ENCODE measurements around the gene ECSCR. TPM values are rescaled to one million over a fixed set of nuclear protein-coding genes. Genes with fewer than 3 reads are reported as not detected.
A peak's percentile ranks its signal among the peaks of the same experiment; 100 is the strongest.
"Not testable (repeated sequence)": the region's sequence is repeated elsewhere in the genome, so short reads cannot be mapped to it uniquely, and the experiment has no call there.

Gene ECSCR
- polyA plus RNA-seq, 1 donor, result 21.6 TPM

- H3K9me3 ChIP-seq (ENCODE audit: control insufficient read depth, low read depth, low read length), result no peaks in the 10 kb centered on the region
- no peak overlapping the region for H3K4me3 ChIP-seq (ENCODE audit: low read length)
- H3K4me1 ChIP-seq (ENCODE audit: control insufficient read depth, insufficient read depth, low read length), result no peaks in the 10 kb centered on the region
- WGBS (ENCODE audit: insufficient coverage, low lambda C conversion rate), result 95% methylated on average over 4 of the region's 17 CpGs
- H3K27me3 ChIP-seq (ENCODE audit: control insufficient read depth, insufficient read depth, low read length), result no peaks in the 10 kb centered on the region
- H3K36me3 ChIP-seq (ENCODE audit: control insufficient read depth, insufficient read depth, low read length), result peaks cover 2% of the 10 kb centered on the region
- no peak for DNase-seq
- H3K27ac ChIP-seq (ENCODE audit: low read length), result no peak overlapping the region
These were observed 51.3 kb downstream of the ECSCR start for GRCh38 chr5:139410993-139411828.

- no peak for DNase-seq
- WGBS (ENCODE audit: insufficient coverage, low lambda C conversion rate), result 100% methylated on average over 1 of the region's 6 CpGs
- Histone ChIP-seq H3K36me3 (ENCODE audit: control insufficient read depth, insufficient read depth, low read length) (peaks cover 2% of the 10 kb centered on the region), H3K27ac (ENCODE audit: low read length) (no peak overlapping the region), H3K4me1 (ENCODE audit: control insufficient read depth, insufficient read depth, low read length) (no peaks in the 10 kb centered on the region), H3K9me3 (ENCODE audit: control insufficient read depth, low read depth, low read length) (no peaks in the 10 kb centered on the region), H3K27me3 (ENCODE audit: control insufficient read depth, insufficient read depth, low read length) (no peaks in the 10 kb centered on the region), H3K4me3 (ENCODE audit: low read length) (no peak overlapping the region)
These were observed 52.2 kb downstream of the ECSCR start for GRCh38 chr5:139410121-139410992.

GRCh38 chr5:139409116-139409515 lies 53.4 kb downstream of the ECSCR start:
- no CpG with 5 or more reads among the region's 5 CpGs for WGBS (ENCODE audit: insufficient coverage, low lambda C conversion rate)

GRCh38 chr5:139408191-139408590 lies 54.4 kb downstream of the ECSCR start:
- Histone ChIP-seq H3K4me1 (ENCODE audit: control insufficient read depth, insufficient read depth, low read length) (peaks cover 11% of the 10 kb centered on the region), H3K9me3 (ENCODE audit: control insufficient read depth, low read depth, low read length) (no peaks in the 10 kb centered on the region)

More at GRCh38 chr5:139409116-139409515, 53.4 kb downstream of the ECSCR start:
- not testable (repeated sequence) for H3K9me3 ChIP-seq (ENCODE audit: control insufficient read depth, low read depth, low read length); H3K4me3 ChIP-seq (ENCODE audit: low read length); H3K27me3 ChIP-seq (ENCODE audit: control insufficient read depth, insufficient read depth, low read length); H3K4me1 ChIP-seq (ENCODE audit: control insufficient read depth, insufficient read depth, low read length); DNase-seq; H3K36me3 ChIP-seq (ENCODE audit: control insufficient read depth, insufficient read depth, low read length); H3K27ac ChIP-seq (ENCODE audit: low read length)

GRCh38 chr5:139407517-139407916 lies 55.0 kb downstream of the ECSCR start:
- Histone ChIP-seq H3K36me3 (ENCODE audit: control insufficient read depth, insufficient read depth, low read length) (no peaks in the 10 kb centered on the region), H3K4me3 (ENCODE audit: low read length) (no peak overlapping the region), H3K27ac (ENCODE audit: low read length) (peak overlapping the region; percentile 1), H3K9me3 (ENCODE audit: control insufficient read depth, low read depth, low read length) (no peaks in the 10 kb centered on the region), H3K27me3 (ENCODE audit: control insufficient read depth, insufficient read depth, low read length) (no peaks in the 10 kb centered on the region), H3K4me1 (ENCODE audit: control insufficient read depth, insufficient read depth, low read length) (peaks cover 12% of the 10 kb centered on the region)
- DNase-seq, result no peak

More at GRCh38 chr5:139408191-139408590, 54.4 kb downstream of the ECSCR start:
- H3K4me3 ChIP-seq (ENCODE audit: low read length), result no peak overlapping the region
- DNase-seq, result no peak
- H3K36me3 ChIP-seq (ENCODE audit: control insufficient read depth, insufficient read depth, low read length), result peaks cover 2% of the 10 kb centered on the region
- no peaks in the 10 kb centered on the region for H3K27me3 ChIP-seq (ENCODE audit: control insufficient read depth, insufficient read depth, low read length)
- H3K27ac ChIP-seq (ENCODE audit: low read length), result no peak overlapping the region
- WGBS (ENCODE audit: insufficient coverage, low lambda C conversion rate), result no CpG with 5 or more reads among the region's 7 CpGs

GRCh38 chr5:139406963-139407362 lies 55.6 kb downstream of the ECSCR start:
- peak overlapping the region; percentile 1 for H3K27ac ChIP-seq (ENCODE audit: low read length)
- H3K27me3 ChIP-seq (ENCODE audit: control insufficient read depth, insufficient read depth, low read length), result no peaks in the 10 kb centered on the region
- H3K4me3 ChIP-seq (ENCODE audit: low read length), result no peak overlapping the region
- H3K9me3 ChIP-seq (ENCODE audit: control insufficient read depth, low read depth, low read length), result no peaks in the 10 kb centered on the region
- DNase-seq, result peak; percentile 58 to 73
- WGBS (ENCODE audit: insufficient coverage, low lambda C conversion rate), result no CpG with 5 or more reads among the region's 2 CpGs
- H3K36me3 ChIP-seq (ENCODE audit: control insufficient read depth, insufficient read depth, low read length), result no peaks in the 10 kb centered on the region
- peaks cover 12% of the 10 kb centered on the region for H3K4me1 ChIP-seq (ENCODE audit: control insufficient read depth, insufficient read depth, low read length)

GRCh38 chr5:139404484-139404840 lies 58.1 kb downstream of the ECSCR start:
- H3K9me3 ChIP-seq (ENCODE audit: control insufficient read depth, low read depth, low read length), result no peaks in the 10 kb centered on the region
- H3K27ac ChIP-seq (ENCODE audit: low read length), result peak overlapping the region; percentile 87
- H3K4me3 ChIP-seq (ENCODE audit: low read length), result peak overlapping the region; percentile 61
- H3K27me3 ChIP-seq (ENCODE audit: control insufficient read depth, insufficient read depth, low read length), result no peaks in the 10 kb centered on the region
- DNase-seq, result no peak
- H3K4me1 ChIP-seq (ENCODE audit: control insufficient read depth, insufficient read depth, low read length), result peaks cover 12% of the 10 kb centered on the region
- peaks cover 2% of the 10 kb centered on the region for H3K36me3 ChIP-seq (ENCODE audit: control insufficient read depth, insufficient read depth, low read length)
- 17% methylated on average over 1 of the region's 5 CpGs for WGBS (ENCODE audit: insufficient coverage, low lambda C conversion rate)

GRCh38 chr5:139403787-139404483 lies 58.6 kb downstream of the ECSCR start, which contains the start of gene SPATA24:
TSS of gene SPATA24 (minus strand) at chr5:139404089. CDS start at chr5:139404060, 29 bp downstream.
- peak; percentile 97 to 99 for DNase-seq
- peak within 1 kb of the TSS; percentile 87 for H3K27ac ChIP-seq (ENCODE audit: low read length)
- H3K36me3 ChIP-seq (ENCODE audit: control insufficient read depth, insufficient read depth, low read length), result peaks cover 2% of the 10 kb centered on the region
- WGBS (ENCODE audit: insufficient coverage, low lambda C conversion rate), result no CpG with 5 or more reads among the region's 41 CpGs
- H3K27me3 ChIP-seq (ENCODE audit: control insufficient read depth, insufficient read depth, low read length), result no peaks in the 10 kb centered on the region
- H3K4me3 ChIP-seq (ENCODE audit: low read length), result peak within 1 kb of the TSS; percentile 61
- peaks cover 12% of the 10 kb centered on the region for H3K4me1 ChIP-seq (ENCODE audit: control insufficient read depth, insufficient read depth, low read length)
- no peaks in the 10 kb centered on the region for H3K9me3 ChIP-seq (ENCODE audit: control insufficient read depth, low read depth, low read length)

- Histone ChIP-seq H3K4me1 (ENCODE audit: control insufficient read depth, insufficient read depth, low read length) (peaks cover 12% of the 10 kb centered on the region), H3K36me3 (ENCODE audit: control insufficient read depth, insufficient read depth, low read length) (peaks cover 2% of the 10 kb centered on the region), H3K27me3 (ENCODE audit: control insufficient read depth, insufficient read depth, low read length) (no peaks in the 10 kb centered on the region), H3K27ac (ENCODE audit: low read length) (peak overlapping the region; percentile 87), H3K9me3 (ENCODE audit: control insufficient read depth, low read depth, low read length) (no peaks in the 10 kb centered on the region), H3K4me3 (ENCODE audit: low read length) (peak overlapping the region; percentile 61)
- DNase-seq, result no peak
- no CpG with 5 or more reads among the region's 7 CpGs for WGBS (ENCODE audit: insufficient coverage, low lambda C conversion rate)
These were observed 59.1 kb downstream of the ECSCR start for GRCh38 chr5:139403418-139403786.

GRCh38 chr5:139402561-139403158 lies 59.9 kb downstream of the ECSCR start:
- peaks cover 12% of the 10 kb centered on the region for H3K4me1 ChIP-seq (ENCODE audit: control insufficient read depth, insufficient read depth, low read length)
- no peaks in the 10 kb centered on the region for H3K9me3 ChIP-seq (ENCODE audit: control insufficient read depth, low read depth, low read length)
- H3K4me3 ChIP-seq (ENCODE audit: low read length), result no peak overlapping the region
- 83% methylated on average over 1 of the region's 7 CpGs for whole genome bisulfite sequencing (ENCODE audit: insufficient coverage, low lambda C conversion rate)
- no peak overlapping the region for H3K27ac ChIP-seq (ENCODE audit: low read length)
- H3K36me3 ChIP-seq (ENCODE audit: control insufficient read depth, insufficient read depth, low read length), result peaks cover 2% of the 10 kb centered on the region
- no peak for DNase-seq
- H3K27me3 ChIP-seq (ENCODE audit: control insufficient read depth, insufficient read depth, low read length), result no peaks in the 10 kb centered on the region

Data from large intestine (tissue), 3 donors.